Activated CD4-positive, CD25-positive, alpha-beta regulatory T cell treated with anti-CD3 and anti-CD28 coated beads, Interleukin-2, amount 50 U/mL, for 24 hours (primary cell): Measurements from ENCODE around the gene DENND4A.
A peak's percentile ranks its signal among the peaks of the same experiment; 100 is the strongest.
"Not testable (repeated sequence)": the region's sequence is repeated elsewhere in the genome, so short reads cannot be mapped to it uniquely, and the experiment has no call there.

Source experiments
- ATAC-seq, 2 donors: fragments of 150-1000 bp; cut with Tn5 transposase; one replicate each; pipeline ENCODE4 v1.10.0; 2021; ENCODE audit warnings: mild to moderate bottlenecking in 1 of 2, moderate library complexity in 1 of 2

Gene DENND4A

DNA sequence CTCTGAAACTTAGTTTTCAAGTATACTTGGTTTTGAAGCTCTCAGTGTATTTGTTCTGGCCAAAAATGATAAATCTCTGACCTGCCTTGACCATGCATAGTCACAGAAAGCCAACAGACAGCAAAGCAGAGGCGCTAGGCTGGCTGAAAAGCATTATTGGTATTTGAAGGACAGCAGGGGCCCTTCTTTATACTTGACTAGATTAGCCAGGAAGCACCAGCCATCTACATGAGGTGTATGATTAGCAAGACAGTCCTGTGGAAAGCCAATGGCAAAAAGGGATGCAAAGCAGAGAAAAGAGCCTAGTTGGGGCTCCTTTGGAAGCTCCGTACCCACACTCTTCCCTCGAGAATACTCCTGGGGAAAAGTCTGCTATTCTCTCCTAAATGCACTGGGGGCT, 162.5 kb downstream of the DENND4A start:
- ATAC-seq: no peak

GRCh38 chr15:65626856-65627255, 165.2 kb downstream of the DENND4A start:
- ATAC-seq: no peak

DNA sequence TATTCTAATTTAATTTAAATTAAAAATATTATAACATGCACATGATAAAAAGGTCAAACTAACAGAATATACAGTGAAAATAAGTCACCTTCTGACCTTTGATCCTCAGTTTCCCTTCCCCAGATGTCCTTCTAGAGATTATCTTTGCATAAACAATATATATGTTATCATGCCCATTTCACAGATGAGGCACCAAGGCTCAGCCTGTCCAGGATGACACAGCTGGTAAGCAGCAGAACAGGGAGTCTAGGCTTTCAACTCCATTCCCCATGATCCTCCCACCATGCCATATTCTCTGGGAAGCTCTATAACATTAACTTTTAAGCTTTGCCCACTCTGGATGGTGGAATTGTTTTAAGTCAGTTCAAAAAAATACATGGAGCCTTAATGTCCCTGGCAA, 169.0 kb downstream of the DENND4A start:
- ATAC-seq: no peak

- ATAC-seq: no peak
These were observed 170.5 kb downstream of the DENND4A start, which contains the start of gene SLC24A1 for GRCh38 chr15:65621638-65622037. Gene SLC24A1, plus strand, starts transcription at chr15:65621938. Its CDS starts 2,143 bp downstream, at chr15:65624081.

DNA sequence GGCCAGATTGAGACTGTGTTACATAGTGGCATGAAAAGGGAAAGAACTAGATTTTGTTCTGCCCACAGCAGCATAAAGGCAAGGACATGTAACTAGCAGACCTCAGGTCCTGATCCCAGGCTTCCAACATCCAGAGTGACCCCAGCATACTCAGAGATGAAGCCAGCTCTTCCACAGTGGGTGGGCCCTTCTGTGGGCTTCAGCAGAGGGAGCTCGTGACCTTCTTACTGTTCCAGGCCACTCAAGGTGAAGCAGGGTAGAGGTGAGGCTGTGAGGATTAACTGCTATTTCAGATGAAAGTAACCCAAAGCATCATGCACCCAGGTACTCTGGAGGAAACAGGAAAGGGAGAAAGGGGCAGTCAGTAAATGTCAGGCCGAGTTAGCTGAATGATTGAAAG, 171.3 kb downstream of the DENND4A start:
- ATAC-seq: no peak

DNA sequence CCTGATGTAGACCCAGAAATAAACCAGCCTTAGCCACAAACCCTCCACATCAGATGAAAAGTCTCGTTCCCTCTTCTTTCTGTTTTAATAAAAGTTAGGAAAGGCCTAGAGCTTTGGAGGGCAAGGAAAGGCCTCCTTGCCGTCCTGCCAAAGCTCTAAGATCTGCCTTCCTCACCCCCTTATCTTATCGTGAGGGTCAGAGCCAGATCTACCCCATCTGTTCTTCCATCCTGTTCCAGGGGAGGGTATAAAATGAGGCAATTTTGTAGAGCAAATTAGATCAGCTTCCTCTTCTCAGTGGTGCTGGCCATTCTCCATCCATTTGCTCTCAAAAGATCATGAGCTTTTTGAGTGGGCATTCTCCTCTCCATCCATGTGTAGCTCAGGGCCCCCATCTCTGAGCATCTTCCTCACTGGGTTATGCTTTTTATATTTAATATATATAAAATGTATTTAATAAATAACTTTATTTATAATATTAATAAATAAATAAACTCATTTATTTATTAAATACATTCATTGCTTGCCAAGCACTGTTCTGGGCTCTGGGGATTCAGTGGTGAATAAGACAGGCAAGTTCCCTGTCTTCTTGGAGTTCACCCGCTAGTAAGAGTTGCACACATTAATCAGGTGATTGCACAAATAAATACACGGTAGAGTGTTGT, 172.3 kb downstream of the DENND4A start:
- no peak for ATAC-seq

- ATAC-seq: no peak
These were observed 173.5 kb downstream of the DENND4A start for GRCh38 chr15:65618560-65619109.

DNA sequence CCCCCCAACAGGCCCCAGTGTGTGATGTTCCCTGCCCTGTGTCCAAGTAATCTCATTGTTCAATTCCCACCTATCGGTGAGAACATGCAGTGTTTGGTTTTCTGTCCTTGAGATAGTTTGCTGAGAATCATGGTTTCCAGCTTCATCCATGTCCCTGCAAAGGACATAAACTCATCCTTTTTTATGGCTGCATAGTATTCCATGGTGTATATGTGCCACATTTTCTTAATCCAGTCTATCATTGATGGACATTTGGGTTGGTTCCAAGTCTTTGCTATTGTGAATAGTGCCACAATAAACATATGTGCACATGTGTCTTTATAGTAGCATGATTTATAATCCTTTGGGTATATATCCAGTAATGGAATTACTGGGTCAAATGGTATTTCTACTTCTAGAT, 176.2 kb downstream of the DENND4A start:
- ATAC-seq: not testable (repeated sequence)

GRCh38 chr15:65612949-65613744, 178.9 kb downstream of the DENND4A start:
- no peak for ATAC-seq

DNA sequence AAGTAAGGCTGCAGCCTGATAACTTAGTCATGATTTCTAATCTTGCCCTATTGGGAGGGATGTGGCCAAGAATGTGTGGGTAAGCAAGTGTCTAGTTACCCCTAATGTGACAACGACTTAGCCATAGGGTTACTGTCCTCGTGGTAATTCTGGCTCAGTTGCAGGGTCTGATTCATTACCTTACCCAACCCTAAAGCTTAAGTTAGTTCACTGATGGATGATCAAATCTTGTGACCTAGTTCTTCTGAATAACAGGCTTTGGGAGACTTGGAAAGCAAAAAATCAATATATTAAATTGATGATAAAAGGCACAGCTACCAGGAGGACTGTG, 179.5 kb downstream of the DENND4A start:
- ATAC-seq: no peak

DNA sequence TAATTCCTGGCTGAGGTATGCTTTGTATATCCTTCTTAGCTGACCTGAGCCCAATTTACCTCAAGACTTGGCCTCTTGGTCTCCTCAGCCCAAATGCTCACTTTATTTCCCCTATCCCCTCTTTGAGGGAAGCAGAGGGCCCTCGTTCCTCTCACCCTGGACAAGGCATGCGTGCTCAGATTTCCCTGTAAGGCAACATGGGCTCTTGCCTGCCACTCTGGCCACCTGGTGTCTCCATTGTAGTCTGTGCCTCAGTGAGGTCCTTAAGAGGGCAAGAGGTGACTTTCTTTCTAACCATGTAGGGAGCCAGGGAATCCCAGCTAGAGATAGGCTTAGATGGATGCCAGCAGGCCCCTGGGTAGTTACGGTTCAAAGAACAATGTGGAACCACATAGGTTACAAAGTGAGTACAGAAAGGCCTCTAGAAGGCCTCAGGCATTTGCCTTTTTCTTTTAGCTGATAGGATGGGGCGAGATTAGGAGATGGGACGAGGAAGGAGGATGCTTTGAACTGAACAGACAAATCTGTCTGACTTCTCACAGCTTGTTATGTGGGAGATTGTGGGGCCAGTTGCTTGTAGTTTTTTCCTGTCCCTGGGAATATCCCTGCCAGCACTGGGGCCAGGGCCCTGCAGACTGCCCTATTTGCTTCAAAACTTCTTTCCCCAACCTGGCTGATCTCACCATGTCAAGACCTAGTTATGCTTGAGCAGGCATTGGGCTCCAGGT, 180.0 kb downstream of the DENND4A start:
- ATAC-seq: no peak

DNA sequence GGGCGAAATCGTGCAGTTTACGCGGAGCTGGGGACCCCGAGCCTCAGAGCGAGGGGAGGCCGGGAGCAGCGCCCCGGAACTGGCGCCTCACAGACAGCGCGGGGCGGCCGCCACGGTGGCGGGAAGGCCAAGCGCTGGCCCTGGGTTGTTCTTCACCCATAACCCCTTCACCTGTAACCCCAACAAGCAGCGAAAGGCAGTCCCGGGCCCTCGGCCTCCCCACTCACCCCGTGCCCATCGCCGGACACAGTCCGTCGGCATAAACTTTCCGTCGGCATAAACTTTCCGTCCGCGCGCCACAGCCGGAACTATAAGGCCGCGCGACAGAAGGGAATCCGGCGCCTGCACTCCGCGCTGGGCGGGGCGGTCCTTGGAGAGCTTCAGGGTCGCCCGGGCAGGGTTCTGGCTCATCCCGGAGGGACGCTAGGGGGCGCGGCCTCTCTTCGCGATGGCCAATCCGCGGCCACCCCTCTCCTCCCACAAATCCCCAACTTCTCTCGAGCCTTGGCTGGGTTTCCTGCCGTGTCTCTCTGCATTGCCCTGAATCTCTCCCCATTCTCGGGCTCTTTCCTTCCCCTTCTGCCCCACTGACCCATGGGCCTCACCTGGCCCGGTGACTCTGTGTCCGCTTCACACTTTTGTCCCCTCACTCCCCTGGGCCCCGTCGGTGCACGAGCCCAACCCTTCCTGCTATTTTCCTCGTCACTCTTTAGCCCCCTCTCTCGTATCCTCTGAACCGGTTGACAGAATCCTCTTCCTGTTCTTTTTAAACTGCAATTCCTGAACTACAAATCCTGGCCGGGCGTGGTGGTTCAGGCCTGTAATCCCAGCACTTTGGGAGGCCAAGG, 181.0 kb downstream of the DENND4A start, which contains the start of gene INTS14:
TSS of gene INTS14 (minus strand) at position 261 of the 848 bp plus-strand sequence. CDS start 3,751 bp downstream, outside the sequence.
- peak; percentile 98 for ATAC-seq
